Measurements from ENCODE around the gene AAK1.

GRCh38 chr2:69669666-69670065 is 26.1 kb upstream of the AAK1 start:
- TF ChIP-seq EP300 (IDR thresholded peaks at IDR 0.05; ENCODE audit: borderline replicate concordance) = no peak
- TF ChIP-seq NFIC (IDR thresholded peaks at IDR 0.05) = no peak
- TF ChIP-seq MAX (IDR thresholded peaks at IDR 0.05) = no peak
- no peak for TF ChIP-seq ZBTB7A (IDR thresholded peaks at IDR 0.05; ENCODE audit: low read depth)
- no peak for TF ChIP-seq TAF1 (IDR thresholded peaks at IDR 0.05; ENCODE audit: low read depth)
- no peak for TF ChIP-seq FOXM1 (IDR thresholded peaks at IDR 0.05; ENCODE audit: borderline replicate concordance, low read depth)
- no peak for TF ChIP-seq RAD21 (IDR thresholded peaks at IDR 0.05; ENCODE audit: low read depth)
- TF ChIP-seq CEBPB (IDR thresholded peaks at IDR 0.05) = no peak
- no peak for TF ChIP-seq REST (IDR thresholded peaks at IDR 0.05; ENCODE audit: low read depth)
- no peak for TF ChIP-seq TEAD4 (IDR thresholded peaks at IDR 0.05)
- TF ChIP-seq YY1 (IDR thresholded peaks at IDR 0.05; ENCODE audit: low read depth) = no peak
- TF ChIP-seq CREB1 (IDR thresholded peaks at IDR 0.05; ENCODE audit: low read depth) = no peak

Measured in Ishikawa (cell line).